Epithelial cell of prostate (primary cell): ENCODE results near the gene TMPRSS6.
A peak's percentile ranks its signal among the peaks of the same experiment; 100 is the strongest.

ENCODE experiments used
- DNase-seq: peaks from one replicate; pipeline ENCODE4 v3.0.0-alpha.2; 2011; ENCODE audit warnings: low read depth, low spot score
- H3K27ac ChIP-seq: fragments of 450-650 bp; 2 replicates; pipeline ENCODE4 v1.5.1; 2017; ENCODE audit warnings: mild to moderate bottlenecking

Gene TMPRSS6

DNA sequence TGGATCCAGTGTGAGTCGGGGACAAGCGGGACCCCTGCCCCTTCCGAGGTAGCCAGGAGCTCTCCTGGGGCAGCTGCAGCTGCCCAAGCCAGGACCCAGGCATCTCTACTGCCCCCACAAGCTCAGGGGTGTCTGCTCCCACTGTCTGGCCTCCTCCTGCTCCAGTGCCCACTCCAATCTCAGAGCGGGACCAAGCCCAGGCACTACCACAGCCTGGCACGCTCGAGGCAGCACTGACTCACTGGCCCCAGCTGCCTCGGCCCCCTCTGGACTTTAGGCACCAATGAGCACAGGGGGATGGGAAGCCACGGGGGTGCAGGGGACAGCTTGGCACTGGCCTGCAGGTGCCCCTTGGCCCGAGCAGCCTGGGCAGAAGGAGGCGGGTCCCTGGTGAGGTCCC, 32.0 kb upstream of the TMPRSS6 start:
- no peak overlapping the region for H3K27ac ChIP-seq
- DNase-seq, result no peak

GRCh38 chr22:37140686-37141323, 31.3 kb upstream of the TMPRSS6 start:
- H3K27ac ChIP-seq, result no peak overlapping the region
- DNase-seq, result no peak

DNA sequence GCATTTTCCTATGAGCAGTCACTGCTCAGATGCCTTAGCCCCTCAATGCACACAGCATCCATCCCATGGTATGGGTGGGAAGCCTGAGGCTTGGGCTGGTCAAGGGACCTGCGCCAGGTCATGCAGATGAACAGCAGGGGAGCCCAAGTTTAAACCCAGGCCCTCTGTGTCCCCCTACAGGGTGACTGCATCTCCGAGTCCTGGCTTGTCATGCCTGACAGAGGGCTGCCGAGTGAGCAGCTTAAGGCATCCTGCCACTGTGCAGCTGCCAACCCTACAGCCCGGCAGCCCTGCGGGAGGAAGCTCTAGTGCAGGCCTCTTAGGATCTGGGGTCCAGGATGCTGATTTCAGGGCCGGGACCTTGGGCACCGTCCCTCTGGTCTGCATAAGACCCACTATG, 30.2 kb upstream of the TMPRSS6 start:
- DNase-seq, result no peak
- no peak overlapping the region for H3K27ac ChIP-seq

DNA sequence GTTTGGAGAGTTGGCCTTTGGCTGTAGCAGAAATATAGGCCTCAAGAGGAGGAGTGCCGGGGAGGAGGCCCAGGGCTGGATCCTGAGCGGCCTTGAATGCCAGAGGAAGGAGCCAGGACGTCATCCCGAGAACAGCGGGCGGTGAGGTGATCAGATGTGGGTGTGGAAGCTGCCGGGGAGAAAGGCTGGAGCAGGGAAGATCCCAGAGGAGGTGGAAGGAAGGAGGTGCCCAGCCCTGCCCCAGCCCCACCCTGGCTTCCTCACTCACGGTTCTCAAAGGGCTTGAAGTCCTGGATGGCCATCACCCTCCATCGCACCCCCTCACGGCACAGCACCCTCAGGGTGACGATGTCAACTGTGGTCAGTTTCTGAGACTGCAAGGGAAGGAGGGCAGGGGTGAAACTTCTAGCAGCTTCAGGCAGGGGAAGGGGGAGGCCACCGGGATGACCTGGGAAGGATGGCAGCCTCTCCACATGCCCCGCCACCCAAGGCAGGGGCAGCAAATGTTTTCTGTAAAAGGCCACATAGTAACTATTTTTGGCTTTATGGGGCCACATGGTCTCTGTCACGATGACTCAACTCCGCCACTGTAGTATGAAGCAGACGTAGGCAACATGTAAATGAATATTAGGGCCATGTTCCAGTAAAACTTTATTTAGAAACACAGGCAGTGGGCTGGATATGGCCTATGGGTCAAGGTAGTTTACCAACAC, 29.5 kb upstream of the TMPRSS6 start:
- DNase-seq, result no peak

GRCh38 chr22:37137903-37138665, 28.6 kb upstream of the TMPRSS6 start:
- H3K27ac ChIP-seq, result no peak overlapping the region
- no peak for DNase-seq

More for the DNA sequence above, 29.5 kb upstream of the TMPRSS6 start:
- H3K27ac ChIP-seq, result no peak overlapping the region

GRCh38 chr22:37137131-37137530, 27.6 kb upstream of the TMPRSS6 start:
- no peak for DNase-seq
- H3K27ac ChIP-seq, result no peak overlapping the region

DNA sequence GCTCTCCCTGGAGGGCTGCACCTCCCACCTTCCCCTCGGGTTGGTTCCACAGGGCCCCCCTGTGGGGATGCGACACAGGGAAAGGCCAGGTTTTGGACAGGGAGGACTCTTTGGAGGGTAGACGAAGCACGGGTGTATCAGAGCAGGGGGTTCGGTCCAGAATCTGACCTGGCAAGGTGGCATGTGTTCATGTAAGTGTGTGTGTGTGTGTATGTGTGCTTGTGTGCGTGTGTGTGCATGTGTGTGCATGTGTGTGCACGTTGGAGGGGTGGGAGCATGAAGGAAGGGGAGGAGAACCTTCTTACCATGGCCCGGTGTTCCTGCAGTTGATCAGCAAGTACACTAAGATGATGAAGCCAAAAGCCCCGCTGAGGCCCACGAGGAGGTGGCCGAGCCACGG, 25.5 kb upstream of the TMPRSS6 start:
- no peak overlapping the region for H3K27ac ChIP-seq
- DNase-seq, result no peak

- no peak overlapping the region for H3K27ac ChIP-seq
- no peak for DNase-seq
Observed at GRCh38 chr22:37133304-37134018, 23.9 kb upstream of the TMPRSS6 start.

GRCh38 chr22:37132773-37133172, 23.3 kb upstream of the TMPRSS6 start:
- no peak overlapping the region for H3K27ac ChIP-seq
- DNase-seq, result no peak

GRCh38 chr22:37129866-37130441, 20.4 kb upstream of the TMPRSS6 start:
- DNase-seq, result no peak
- no peak overlapping the region for H3K27ac ChIP-seq

GRCh38 chr22:37128555-37129281, 19.2 kb upstream of the TMPRSS6 start:
- DNase-seq, result no peak
- H3K27ac ChIP-seq, result no peak overlapping the region

DNA sequence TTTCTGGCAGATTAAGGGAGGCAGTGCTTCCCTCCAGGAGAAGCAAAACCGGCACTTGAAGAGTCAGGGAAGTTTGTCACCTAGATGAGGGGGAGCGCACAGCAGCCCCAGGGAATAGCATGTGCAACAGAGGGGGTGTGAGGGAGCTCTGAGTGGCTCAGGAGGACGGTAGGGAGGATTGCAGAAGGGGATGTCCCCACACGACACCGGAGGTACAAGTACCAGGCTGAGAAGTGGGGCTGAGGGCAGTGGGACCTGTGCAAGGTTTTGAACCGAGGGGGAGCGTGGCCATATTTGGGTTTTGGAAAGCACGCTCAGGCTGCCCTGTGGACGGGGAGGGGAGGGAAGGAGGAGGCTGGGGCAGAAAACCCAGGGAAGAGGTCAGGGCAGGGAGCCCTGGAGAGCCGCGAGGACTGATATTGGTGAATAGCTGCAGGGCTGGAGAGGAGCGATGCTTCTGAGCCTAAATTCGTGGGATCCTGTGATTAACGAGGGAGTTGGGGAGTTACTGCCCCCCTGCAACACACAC, 17.9 kb upstream of the TMPRSS6 start:
- no peak for DNase-seq
- no peak overlapping the region for H3K27ac ChIP-seq

DNA sequence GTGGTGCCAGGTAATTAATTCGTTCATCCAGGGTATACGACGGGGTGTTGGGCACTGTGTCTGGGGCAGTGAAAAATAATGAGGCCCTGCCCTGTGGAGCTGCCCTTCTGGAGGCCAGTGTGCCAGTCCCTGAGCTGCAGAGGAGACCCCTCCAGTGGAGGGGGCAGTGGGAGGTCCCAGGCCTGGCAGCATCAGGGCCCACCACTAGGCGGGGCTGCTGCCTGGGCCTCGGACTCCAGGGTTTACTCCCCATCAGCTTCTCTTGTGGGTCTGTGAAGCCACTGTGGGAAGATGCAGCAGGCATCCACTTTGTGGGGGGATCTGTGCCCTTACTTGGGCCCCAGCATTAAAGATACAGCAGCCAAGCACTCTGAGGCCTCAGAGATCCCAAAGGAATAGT, 17.4 kb upstream of the TMPRSS6 start:
- DNase-seq, result no peak
- no peak overlapping the region for H3K27ac ChIP-seq

DNA sequence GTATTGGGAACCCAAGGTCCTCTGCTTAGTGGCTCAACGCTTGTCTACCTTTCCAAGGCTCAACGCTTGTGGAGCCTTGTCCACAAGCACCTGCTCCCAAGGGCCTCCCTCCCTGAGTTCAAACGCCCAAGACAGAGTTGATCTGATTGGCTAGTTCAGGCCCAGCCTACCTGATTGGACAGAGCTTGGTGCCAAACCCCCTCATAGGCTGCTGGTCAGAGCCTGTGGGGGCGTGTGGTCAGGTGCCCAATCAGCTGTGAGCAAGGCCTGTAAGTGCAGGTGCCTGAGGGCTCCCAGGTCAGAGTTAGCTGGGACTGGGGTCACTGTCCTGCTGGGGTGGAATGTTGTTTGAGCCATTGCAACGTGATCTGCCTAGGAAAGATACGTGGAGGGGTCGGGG, 16.9 kb upstream of the TMPRSS6 start:
- no peak for DNase-seq
- no peak overlapping the region for H3K27ac ChIP-seq

- H3K27ac ChIP-seq, result no peak overlapping the region
- DNase-seq, result no peak
Observed at GRCh38 chr22:37123649-37124048, 14.1 kb upstream of the TMPRSS6 start.

GRCh38 chr22:37122598-37123180, 13.2 kb upstream of the TMPRSS6 start:
- DNase-seq, result no peak
- H3K27ac ChIP-seq, result peak overlapping the region; percentile 66

- DNase-seq, result peak; percentile 74
- H3K27ac ChIP-seq, result peak overlapping the region; percentile 66
Observed at GRCh38 chr22:37121887-37122591, 12.5 kb upstream of the TMPRSS6 start.

- no peak overlapping the region for H3K27ac ChIP-seq
- no peak for DNase-seq
Observed at GRCh38 chr22:37120569-37121340, 11.2 kb upstream of the TMPRSS6 start.
